NB4 (cell line): Measurements from ENCODE around the gene HYI.

ENCODE experiments used
- DNase-seq: peaks from one replicate; pipeline ENCODE4 v3.0.0; 2010; ENCODE audit warnings: low read depth
- H3K4me3 ChIP-seq: one replicate; pipeline ENCODE4 v1.5.1; 2011; ENCODE audit warnings: mild to moderate bottlenecking, low read depth, low read length, moderate library complexity
- MYC ChIP-seq: IDR thresholded peaks from 2 replicates; pipeline ENCODE4 v1.6.1; 2011; ENCODE audit warnings: low read depth, low read length
- POLR2A ChIP-seq: IDR thresholded peaks from 2 replicates; pipeline ENCODE4 v1.6.1; 2011; ENCODE audit warnings: mild to moderate bottlenecking; ENCODE audit not compliant: insufficient read length; ENCODE audit errors: extremely low read depth
- TF ChIP-seq, protein P1 (sequence below): IDR thresholded peaks from one replicate; pipeline ENCODE4 v1.5.1; 2012; ENCODE audit warnings: low read depth, low read length
- TF ChIP-seq, protein P2 (sequence below): IDR thresholded peaks from 2 replicates; pipeline ENCODE4 v1.6.1; 2011; ENCODE audit warnings: low read depth, low read length

Gene HYI

DNA sequence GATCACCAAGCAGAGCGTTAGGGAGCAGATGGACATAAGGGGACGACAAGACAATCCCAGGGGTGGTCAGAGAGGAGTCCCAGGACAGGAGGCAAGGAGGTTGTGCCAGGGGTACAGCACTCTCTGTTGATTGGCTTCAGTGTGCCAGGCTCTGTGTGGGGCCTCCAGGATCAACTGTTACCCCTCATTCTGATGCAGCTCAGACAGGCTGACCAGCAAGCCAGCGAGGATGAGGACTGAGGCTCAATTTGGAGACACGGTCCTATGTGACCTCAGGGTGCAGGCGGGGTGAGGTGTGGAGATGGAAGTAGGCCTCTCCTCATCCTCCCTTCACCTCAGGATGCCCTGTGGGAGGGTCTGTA is 4.0 kb downstream of the HYI start:
- no peak overlapping the region for H3K4me3 ChIP-seq
- no peak for TF ChIP-seq POLR2A
- TF ChIP-seq, protein P1, sequence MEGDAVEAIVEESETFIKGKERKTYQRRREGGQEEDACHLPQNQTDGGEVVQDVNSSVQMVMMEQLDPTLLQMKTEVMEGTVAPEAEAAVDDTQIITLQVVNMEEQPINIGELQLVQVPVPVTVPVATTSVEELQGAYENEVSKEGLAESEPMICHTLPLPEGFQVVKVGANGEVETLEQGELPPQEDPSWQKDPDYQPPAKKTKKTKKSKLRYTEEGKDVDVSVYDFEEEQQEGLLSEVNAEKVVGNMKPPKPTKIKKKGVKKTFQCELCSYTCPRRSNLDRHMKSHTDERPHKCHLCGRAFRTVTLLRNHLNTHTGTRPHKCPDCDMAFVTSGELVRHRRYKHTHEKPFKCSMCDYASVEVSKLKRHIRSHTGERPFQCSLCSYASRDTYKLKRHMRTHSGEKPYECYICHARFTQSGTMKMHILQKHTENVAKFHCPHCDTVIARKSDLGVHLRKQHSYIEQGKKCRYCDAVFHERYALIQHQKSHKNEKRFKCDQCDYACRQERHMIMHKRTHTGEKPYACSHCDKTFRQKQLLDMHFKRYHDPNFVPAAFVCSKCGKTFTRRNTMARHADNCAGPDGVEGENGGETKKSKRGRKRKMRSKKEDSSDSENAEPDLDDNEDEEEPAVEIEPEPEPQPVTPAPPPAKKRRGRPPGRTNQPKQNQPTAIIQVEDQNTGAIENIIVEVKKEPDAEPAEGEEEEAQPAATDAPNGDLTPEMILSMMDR, result no peak
- no peak for TF ChIP-seq MYC
- TF ChIP-seq, protein P2, sequence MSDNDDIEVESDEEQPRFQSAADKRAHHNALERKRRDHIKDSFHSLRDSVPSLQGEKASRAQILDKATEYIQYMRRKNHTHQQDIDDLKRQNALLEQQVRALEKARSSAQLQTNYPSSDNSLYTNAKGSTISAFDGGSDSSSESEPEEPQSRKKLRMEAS, result no peak
- no peak for DNase-seq

DNA sequence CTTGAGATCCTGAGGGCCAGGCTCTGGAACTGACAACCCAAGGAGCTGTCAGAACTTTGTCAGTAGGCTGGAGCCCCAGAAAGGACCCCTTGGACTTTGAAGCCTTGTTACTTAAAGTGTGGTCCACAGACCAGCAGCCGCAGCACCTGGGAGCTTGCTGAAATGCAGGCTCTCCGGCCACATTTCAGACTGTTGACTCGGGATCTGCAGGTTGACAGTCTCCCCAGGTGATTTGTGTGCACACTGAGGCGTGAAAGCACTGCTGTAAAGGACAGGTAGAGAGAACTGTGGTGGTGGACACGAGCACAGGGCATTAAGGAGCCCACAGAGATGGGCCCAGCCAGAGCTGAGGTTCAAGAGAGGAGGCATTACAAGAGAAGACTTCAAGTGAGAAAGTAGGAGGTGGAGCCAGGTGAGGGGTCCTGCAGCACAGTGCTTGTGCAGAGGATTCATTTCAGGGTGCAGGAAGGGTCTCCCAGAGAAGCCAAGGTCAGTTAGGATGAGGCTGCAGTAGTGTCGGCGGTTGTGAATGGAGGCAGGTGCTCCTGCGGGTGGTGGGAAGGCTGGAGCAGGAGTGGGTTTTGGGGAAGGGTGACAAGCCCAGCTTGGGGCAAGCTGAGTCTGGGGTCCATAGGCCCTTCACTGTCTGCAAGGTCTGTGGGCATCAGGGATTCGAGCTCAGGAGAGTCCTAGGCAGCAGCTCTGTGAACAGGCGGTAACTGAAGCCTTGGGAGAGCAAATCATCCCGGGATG is 4.6 kb downstream of the HYI start:
- no peak for DNase-seq
- TF ChIP-seq MYC, result no peak
- no peak for TF ChIP-seq POLR2A
- TF ChIP-seq, protein P2, result no peak
- TF ChIP-seq, protein P1, result no peak
- H3K4me3 ChIP-seq, result no peak overlapping the region

DNA sequence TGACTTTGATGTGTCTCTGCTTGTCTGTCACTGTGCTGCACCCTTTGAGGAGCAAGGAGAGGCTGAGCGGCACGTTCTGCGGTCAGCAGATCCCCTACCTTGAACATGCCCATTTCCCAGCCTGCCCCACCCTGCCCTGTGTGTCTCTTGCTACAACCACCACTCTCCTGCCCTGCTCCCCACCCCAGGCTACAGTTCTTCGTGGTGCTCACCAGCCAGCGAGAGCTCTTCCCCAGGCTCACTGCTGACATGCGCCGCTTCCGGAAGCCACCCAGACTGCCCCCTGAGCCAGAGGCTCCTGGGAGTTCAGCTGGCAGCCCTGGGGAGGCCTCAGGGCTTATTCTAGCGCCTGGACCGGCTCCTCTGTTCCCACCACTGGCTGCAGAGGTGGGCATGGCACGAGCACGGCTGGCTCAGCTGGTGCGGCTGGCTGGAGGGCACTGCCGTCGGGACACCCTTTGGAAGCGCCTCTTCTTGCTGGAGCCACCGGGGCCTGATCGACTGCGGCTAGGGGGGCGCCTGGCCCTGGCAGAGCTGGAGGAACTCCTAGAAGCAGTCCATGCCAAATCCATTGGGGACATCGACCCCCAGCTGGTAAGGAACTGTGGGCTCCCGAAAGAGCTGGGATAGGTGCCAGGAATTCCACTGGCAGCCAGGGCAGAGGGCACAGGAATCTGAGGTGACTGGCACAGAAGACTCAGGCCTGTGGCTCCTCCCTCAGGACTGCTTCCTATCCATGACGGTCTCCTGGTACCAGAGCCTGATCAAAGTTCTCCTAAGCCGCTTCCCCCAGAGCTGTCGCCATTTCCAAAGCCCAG is 5.6 kb downstream of the HYI start:
- H3K4me3 ChIP-seq, result no peak overlapping the region
- TF ChIP-seq, protein P1, result no peak
- TF ChIP-seq, protein P2, result no peak
- no peak for TF ChIP-seq MYC
- TF ChIP-seq POLR2A, result no peak

DNA sequence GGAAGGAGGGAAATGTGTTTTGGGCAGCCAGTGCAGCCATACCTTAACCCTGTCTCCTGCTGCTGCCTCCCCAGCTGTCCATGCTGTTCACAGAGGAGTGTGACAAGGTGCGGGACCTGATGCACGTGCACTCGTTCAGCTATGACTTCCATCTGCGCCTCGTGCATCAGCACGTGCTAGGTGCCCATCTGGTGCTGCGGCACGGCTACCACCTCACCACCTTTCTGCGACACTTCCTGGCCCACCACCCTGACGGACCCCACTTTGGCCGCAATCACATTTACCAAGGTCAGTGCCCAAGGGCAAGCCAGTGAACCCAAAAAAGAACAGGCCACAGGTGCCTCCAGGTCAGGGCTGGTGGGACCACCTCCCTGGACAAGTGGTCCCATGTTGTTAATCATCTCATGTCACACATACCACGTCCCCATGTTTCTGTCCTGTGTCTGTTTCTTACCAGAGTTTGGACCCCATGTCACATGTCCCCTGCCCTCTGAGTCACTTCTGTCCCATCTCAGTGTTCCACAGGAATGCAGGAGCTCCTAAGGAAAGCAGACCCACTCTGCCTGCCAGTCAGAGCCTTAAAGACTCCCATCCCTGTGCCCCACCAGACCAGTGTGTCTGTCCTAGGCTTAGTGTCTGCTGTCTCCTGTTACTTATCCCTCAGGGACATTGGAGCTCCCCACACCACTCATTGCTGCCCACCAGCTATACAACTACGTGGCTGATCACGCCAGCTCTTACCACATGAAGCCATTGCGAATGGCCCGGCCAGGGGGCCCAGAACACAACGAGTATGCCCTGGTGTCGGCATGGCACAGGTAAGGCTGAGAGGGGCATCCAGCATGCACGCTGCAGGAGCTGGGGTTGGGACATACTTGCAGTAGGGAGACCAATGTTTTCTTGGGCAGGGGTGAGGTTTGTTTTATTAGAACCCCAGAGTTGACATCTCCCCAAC is 6.6 kb downstream of the HYI start:
- TF ChIP-seq, protein P1, result no peak
- TF ChIP-seq MYC (no peak), POLR2A (no peak)
- TF ChIP-seq, protein P2, result no peak
- no peak overlapping the region for H3K4me3 ChIP-seq

More for the DNA sequence above, 5.6 kb downstream of the HYI start:
- DNase-seq, result no peak

DNA sequence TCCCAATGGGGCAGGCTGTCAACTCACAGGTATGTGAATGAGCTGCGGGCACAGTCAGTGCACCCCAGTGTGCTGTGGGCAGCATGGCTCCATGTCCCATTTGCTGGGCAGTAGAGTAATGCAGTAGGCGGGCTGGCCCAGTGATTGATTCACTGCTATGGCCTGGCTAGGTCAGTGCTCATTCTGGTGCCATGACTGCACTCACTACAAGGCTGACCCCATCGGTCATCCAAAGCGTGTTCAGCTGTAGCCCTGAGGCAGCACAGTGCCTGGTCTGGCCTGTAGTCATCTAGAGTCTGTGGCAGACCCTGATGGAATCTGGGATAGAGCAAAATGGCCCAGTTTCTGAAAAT is 7.4 kb downstream of the HYI start:
- DNase-seq, result no peak
- H3K4me3 ChIP-seq, result no peak overlapping the region
- TF ChIP-seq, protein P2, result no peak
- TF ChIP-seq, protein P1, result no peak
- TF ChIP-seq POLR2A, result no peak

More for the DNA sequence above, 6.6 kb downstream of the HYI start:
- DNase-seq, result no peak
